Skeletal muscle tissue (tissue), 4 donors: Measurements from ENCODE around the gene RGS8. TPM values are rescaled to one million over a fixed set of nuclear protein-coding genes. Genes with fewer than 3 reads are reported as not detected.
"Not testable (repeated sequence)": the region's sequence is repeated elsewhere in the genome, so short reads cannot be mapped to it uniquely, and the experiment has no call there.

ENCODE experiments used
- H3K27ac ChIP-seq: one replicate; pipeline ENCODE4 v1.7.0; 2013; ENCODE audit warnings: mild to moderate bottlenecking, low read depth, low read length, inconsistent platforms
- H3K27me3 ChIP-seq, 3 donors: one replicate each; pipeline ENCODE4 v1.7.0; 2013; ENCODE audit warnings: low read length in 3 of 3; ENCODE audit not compliant: control insufficient read depth in 3 of 3, insufficient read depth in 3 of 3
- H3K36me3 ChIP-seq, 3 donors: one replicate each; pipeline ENCODE4 v1.7.0; 2013; ENCODE audit warnings: low read length in 3 of 3; ENCODE audit not compliant: control insufficient read depth in 3 of 3, insufficient read depth in 3 of 3
- H3K4me1 ChIP-seq, 3 donors: one replicate each; pipeline ENCODE4 v1.7.0; 2013; ENCODE audit warnings: low read length in 3 of 3, mild to moderate bottlenecking in 3 of 3; ENCODE audit not compliant: control insufficient read depth in 3 of 3, insufficient read depth in 3 of 3
- H3K4me3 ChIP-seq, 3 donors: one replicate each; pipeline ENCODE4 v1.7.0; 2013; ENCODE audit warnings: low read length in 3 of 3
- H3K9ac ChIP-seq, 3 donors: one replicate each; pipeline ENCODE4 v1.7.0; 2013; ENCODE audit warnings: low read length in 3 of 3, mild to moderate bottlenecking in 3 of 3, moderate library complexity in 2 of 3, low read depth in 1 of 3
- H3K9me3 ChIP-seq, 3 donors: one replicate each; pipeline ENCODE4 v1.7.0; 2013; ENCODE audit warnings: low read length in 3 of 3; ENCODE audit not compliant: control insufficient read depth in 3 of 3
- total RNA-seq: library from RNA; depleted of rRNA; stranded (reverse); fragments of >200 nt; gene quantifications from one replicate; pipeline ENCODE4 v1.2.3, GENCODE V29; 2014
- donor health status: Osteomylitis.

RGS8 gene
- total RNA-seq, 1 donor from 2014 or later, result not detected

DNA sequence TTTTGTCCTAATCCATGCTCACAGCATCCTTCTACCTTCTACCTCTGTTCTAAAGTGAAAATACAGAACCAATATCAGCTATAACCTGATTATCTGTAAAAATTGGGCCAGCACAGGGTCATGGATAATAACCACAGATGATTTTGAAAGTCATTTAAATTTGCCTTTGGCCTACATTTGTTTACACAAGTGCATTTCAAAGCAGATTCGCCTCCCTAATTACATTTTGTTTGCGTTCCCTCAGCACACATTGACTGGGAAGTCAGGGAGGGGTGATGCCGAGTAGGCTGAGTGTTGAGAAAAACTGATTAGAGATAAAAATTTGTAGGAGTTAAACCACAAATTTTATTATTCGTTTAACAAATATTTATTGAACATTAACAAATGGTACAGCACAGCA is 19.2 kb upstream of the RGS8 start:
- Histone ChIP-seq H3K27ac (no peak overlapping the region), H3K9me3 (no peaks in the 10 kb centered on the region), H3K4me1 (peaks cover 6 to 12% (median 11%) of the 10 kb centered on the region in 3 donors), H3K4me3 (no peak overlapping the region), H3K9ac (no peak overlapping the region), H3K36me3 (no peaks in the 10 kb centered on the region), H3K27me3 (no peaks in the 10 kb centered on the region)

DNA sequence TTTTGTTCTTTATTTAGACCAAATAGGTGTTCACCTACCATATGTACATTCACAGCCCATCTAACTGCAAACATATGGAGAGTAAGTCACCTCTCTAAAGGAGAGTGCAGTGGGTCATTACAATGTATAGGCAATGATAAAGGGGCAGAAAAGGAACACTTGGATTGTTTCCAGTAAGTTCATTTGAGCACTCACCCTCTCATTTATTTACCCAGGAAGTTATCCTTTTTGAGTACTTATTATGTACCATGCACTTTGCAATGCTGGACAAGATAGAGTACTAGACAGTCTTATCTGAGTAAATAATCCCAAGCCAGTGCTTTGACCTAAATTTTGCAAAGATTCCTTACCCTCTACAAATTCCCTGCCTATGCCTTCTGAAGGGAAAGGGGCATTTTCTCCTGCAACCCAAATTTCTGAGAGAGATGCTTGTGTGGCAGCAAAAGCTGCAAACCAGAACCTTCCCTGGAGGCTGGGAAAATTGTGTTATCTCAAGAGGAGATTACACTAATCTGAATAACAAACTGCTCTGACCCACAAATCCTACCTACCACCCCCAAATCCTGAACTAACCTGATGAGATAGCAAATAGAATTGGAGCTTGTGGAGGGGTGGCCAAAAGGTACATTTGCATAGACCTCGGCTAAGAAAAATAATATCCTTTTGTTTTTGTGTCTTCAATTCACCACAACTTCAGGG is 18.6 kb upstream of the RGS8 start:
- no peaks in the 10 kb centered on the region for H3K27me3 ChIP-seq
- H3K9ac ChIP-seq, result no peak overlapping the region
- H3K4me3 ChIP-seq, result no peak overlapping the region
- peaks cover 6 to 14% (median 11%) of the 10 kb centered on the region in 3 donors for H3K4me1 ChIP-seq
- H3K27ac ChIP-seq, result no peak overlapping the region
- H3K36me3 ChIP-seq, result no peaks in the 10 kb centered on the region
- H3K9me3 ChIP-seq, result no peaks in the 10 kb centered on the region

DNA sequence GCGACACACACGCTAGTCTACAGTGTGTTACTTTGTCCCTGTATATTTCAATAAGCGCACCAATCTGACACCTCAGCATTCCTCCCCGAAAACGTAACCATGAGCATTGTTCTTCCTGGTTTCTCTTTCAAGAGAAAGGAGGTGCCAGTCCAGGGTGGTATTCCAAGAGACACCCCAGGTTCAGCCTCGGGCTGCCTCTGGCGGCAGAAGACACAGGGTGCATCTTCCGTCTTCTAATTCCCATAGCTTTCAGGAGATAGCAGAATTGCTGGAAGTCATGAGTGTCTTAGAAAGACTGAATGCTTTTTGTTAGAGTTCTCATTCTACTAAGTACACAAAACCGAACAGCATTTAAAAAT is 15.9 kb upstream of the RGS8 start:
- Histone ChIP-seq H3K4me3 (peak overlapping the region in 2 of 3 donors; percentile 34 to 59), H3K27ac (no peak overlapping the region)

DNA sequence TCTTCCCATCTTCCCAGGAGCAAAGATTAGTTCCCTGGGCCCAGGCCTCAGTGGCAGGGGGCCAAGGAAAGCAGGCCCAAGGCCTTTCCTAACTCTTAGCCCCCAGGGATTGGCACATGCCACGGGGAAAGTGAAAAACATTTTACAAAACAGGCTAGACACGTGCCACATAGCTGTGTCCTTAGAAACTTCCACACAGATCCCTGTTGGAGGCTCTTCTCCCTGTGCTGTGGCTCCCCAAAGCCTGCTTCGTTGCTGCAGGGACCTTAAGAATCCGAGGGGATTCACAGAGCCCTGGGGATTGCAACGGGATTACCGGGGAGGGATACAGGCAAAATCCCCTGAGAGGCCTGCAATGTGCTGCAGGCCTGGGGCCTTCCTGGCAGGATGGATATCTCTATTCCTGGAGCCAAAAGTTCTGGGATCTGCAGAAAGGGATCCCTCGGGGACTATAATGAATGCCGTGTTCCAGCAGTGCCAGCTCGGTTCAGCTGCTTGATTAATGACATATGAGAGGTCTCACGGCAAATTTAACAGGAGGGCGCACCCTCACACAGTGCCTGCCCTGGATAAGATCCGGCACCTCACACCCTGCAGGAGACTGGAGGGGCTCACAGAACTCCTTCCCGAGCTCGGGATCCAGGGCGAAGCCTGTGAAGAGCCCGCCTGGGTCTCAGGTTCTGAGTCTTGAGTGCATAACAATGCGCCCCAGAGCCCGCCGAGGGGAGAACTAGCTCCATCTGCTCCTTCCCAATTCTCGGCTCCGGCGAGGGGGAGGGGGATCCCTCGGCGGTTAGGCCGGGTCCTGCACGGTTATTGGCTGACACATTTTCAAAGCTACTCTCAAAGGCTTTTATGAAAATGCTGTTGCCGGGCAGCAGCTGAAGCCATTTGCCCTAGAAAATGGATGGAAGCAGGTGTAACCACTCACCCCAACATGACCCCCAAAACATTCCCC is 15.3 kb upstream of the RGS8 start:
- Histone ChIP-seq H3K9me3 (no peaks in the 10 kb centered on the region), H3K4me1 (peaks cover 6 to 14% (median 11%) of the 10 kb centered on the region in 3 donors), H3K4me3 (peak overlapping the region in 2 of 3 donors; percentile 34 to 59), H3K27me3 (no peaks in the 10 kb centered on the region), H3K27ac (peak overlapping the region; percentile 12), H3K9ac (peak overlapping the region in 2 of 3 donors; percentile 19 to 26), H3K36me3 (no peaks in the 10 kb centered on the region)

More for the DNA sequence above, 15.9 kb upstream of the RGS8 start:
- no peaks in the 10 kb centered on the region for H3K27me3 ChIP-seq
- peak overlapping the region in 2 of 3 donors; percentile 19 to 26 for H3K9ac ChIP-seq
- no peaks in the 10 kb centered on the region for H3K36me3 ChIP-seq
- H3K9me3 ChIP-seq, result no peaks in the 10 kb centered on the region
- peaks cover 6 to 14% (median 11%) of the 10 kb centered on the region in 3 donors for H3K4me1 ChIP-seq

DNA sequence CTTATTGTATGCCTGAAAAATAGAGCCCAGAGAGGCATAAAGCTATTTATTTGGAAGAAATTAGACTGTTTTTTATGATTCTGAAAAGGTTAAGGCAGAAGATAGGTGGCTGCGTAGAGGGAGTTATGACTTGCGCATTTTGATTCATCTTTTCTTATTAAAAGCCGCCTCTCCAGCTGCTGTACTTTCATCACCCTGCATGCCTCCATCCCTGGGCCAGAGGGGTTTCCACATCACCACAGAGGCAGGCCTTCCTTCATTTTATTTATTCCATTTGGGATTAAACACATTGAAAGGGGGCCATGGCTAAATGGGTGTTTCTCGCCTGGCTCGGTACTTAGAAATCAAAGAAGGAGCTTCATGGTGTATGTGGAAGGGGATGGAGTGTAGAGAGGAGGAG is 14.6 kb upstream of the RGS8 start:
- Histone ChIP-seq H3K27ac (peak overlapping the region; percentile 12), H3K9ac (peak overlapping the region in 1 of 3 donors; percentile 3), H3K27me3 (no peaks in the 10 kb centered on the region), H3K4me1 (peaks cover 6 to 14% (median 11%) of the 10 kb centered on the region in 3 donors), H3K36me3 (no peaks in the 10 kb centered on the region), H3K9me3 (no peaks in the 10 kb centered on the region), H3K4me3 (no peak overlapping the region)

DNA sequence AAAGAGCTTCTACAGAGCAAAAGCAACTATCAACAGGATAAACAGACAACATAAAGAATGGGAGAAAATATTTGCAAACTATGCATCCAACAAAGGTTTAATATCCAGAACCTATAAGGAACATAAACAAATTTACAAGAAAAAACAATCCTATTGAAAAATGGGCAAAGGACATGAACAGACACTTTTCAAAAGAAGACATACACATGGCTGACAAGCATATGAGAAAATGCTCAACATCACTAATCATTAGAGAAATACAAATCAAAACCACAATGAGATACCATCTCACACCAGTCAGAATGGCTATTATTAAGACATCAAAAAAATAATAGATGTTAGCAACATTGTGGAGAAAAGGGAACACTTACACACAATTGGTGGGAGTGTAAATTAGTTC is 8.8 kb upstream of the RGS8 start:
- not testable (repeated sequence) for H3K27me3 ChIP-seq, H3K36me3 ChIP-seq, H3K27ac ChIP-seq, H3K9ac ChIP-seq, H3K9me3 ChIP-seq, H3K4me1 ChIP-seq, H3K4me3 ChIP-seq

DNA sequence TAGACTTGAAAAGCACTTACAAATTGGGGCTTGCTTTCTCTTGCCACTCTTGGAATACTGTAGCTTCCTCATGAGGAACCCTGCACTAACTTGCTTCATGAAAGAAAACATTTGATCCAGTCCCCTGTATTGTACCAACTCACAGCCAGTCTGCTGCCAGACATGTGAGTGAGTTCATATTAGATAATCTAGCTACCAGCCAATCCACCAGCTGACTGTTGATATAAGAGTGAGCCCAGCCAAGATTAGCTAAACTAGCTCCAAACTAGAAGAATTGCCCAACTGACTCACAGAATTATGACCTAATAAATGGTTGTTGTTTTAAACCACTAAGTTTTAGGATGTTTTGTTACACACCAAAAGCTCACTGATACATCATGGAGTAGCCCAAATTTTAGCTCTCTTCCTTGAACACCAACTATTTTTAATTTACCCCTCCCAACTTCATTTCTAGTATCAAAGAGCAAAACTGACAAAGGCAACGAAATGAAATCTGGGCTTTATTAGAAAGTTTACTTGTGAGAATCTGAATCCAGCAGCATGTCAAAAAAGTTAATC is 6.6 kb upstream of the RGS8 start:
- H3K36me3 ChIP-seq, result no peaks in the 10 kb centered on the region
- no peaks in the 10 kb centered on the region for H3K4me1 ChIP-seq
- H3K4me3 ChIP-seq, result no peak overlapping the region
- no peaks in the 10 kb centered on the region for H3K9me3 ChIP-seq
- no peak overlapping the region for H3K27ac ChIP-seq
- H3K27me3 ChIP-seq, result peaks cover 0 to under 1% (median 0%) of the 10 kb centered on the region in 3 donors
- no peak overlapping the region for H3K9ac ChIP-seq

DNA sequence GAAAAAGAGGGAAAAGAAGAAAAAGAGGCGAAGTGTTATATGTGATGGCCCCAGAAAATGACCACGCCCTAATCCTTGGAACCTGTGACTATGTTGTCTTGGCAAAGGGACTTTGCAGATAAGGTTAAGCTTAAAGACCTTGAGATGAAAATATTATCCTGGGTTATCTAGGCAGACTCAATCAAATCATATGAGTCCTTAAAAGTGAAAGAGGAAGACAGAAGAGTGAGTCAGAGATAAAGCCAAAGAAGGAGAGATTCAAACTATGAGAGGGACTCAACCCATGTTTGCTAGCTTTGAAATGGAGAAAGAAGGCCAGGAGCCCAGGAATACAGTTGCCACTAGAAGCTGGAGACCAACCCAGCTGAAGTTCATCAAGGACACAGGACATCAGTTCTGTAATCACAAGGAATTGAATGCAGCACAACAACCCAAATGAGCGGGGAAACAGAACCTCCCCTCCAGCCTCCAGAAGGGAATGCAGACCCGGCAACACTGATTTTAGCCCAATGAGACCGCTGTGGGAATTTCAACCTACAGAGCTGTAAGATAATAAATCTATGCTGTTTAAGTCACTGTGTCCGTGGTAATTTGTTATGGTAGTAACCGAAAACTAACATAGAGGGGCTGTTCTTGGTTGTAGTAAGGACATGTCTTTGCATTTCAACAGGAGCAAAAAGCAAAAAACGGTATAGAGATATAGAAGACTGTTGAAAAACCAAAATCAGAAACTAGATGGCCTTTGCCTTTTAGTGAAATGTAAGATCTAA is 4.2 kb upstream of the RGS8 start:
- Histone ChIP-seq H3K27ac (no peak overlapping the region), H3K36me3 (no peaks in the 10 kb centered on the region), H3K27me3 (peaks cover 4 to 15% (median 11%) of the 10 kb centered on the region in 3 donors), H3K9ac (no peak overlapping the region), H3K9me3 (no peaks in the 10 kb centered on the region), H3K4me1 (no peaks in the 10 kb centered on the region), H3K4me3 (no peak overlapping the region)

DNA sequence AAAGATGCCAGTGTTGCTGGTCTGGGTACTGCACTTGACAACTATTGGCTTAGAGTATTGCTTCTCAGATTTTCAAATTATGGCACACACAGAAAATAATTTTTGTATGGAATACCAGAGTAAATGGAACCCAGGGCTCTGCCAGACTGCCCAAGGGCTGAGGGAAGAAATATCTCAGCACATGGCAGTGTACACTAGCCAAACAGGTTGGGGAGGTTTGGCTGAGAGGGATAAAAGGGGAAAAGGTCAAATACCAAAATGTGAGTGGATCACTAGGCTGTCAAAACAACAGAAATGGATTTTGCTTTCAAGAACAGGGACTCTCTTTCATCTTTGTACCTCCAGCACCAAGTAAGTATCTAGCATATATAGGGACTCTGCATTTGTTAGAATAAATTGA is 3.0 kb upstream of the RGS8 start:
- H3K9ac ChIP-seq, result no peak overlapping the region
- H3K4me1 ChIP-seq, result no peaks in the 10 kb centered on the region
- H3K36me3 ChIP-seq, result no peaks in the 10 kb centered on the region
- H3K9me3 ChIP-seq, result no peaks in the 10 kb centered on the region
- H3K4me3 ChIP-seq, result no peak overlapping the region
- H3K27ac ChIP-seq, result no peak overlapping the region
- peaks cover 7 to 15% (median 11%) of the 10 kb centered on the region in 3 donors for H3K27me3 ChIP-seq
